HTR-8/SVneo (cell line): ENCODE measurements around the gene CDC42.
A peak's percentile ranks its signal among the peaks of the same experiment; 100 is the strongest.

ENCODE experiments used
- DNase-seq: peaks from one replicate; pipeline ENCODE4 v3.0.0; 2011; ENCODE audit warnings: low spot score, mixed read lengths; ENCODE audit not compliant: insufficient read length
- FAIRE-seq: peaks from 2 replicates; lab custom pipeline; 2011; peaks lifted over from hg19 to GRCh38; lab: Jason Lieb, UNC

CDC42 gene

GRCh38 chr1:22123901-22124404, 71.4 kb downstream of the CDC42 start:
- DNase-seq (no peak), FAIRE-seq (no peak)

- FAIRE-seq: no peak
- DNase-seq: no peak
Measured at GRCh38 chr1:22124592-22125229, 72.2 kb downstream of the CDC42 start.

- DNase-seq (no peak), FAIRE-seq (no peak)
Measured at GRCh38 chr1:22126531-22126930, 74.0 kb downstream of the CDC42 start.

- no peak for FAIRE-seq
- no peak for DNase-seq
Measured at GRCh38 chr1:22127248-22127647, 74.7 kb downstream of the CDC42 start.

- no peak for FAIRE-seq
- DNase-seq: no peak
Measured at GRCh38 chr1:22127731-22128130, 75.2 kb downstream of the CDC42 start.

- FAIRE-seq: no peak
- DNase-seq: no peak
Measured at GRCh38 chr1:22128392-22128791, 75.9 kb downstream of the CDC42 start.

GRCh38 chr1:22129501-22130117, 77.1 kb downstream of the CDC42 start:
- DNase-seq (no peak), FAIRE-seq (no peak)

GRCh38 chr1:22131062-22131461, 78.6 kb downstream of the CDC42 start:
- no peak for DNase-seq
- no peak for FAIRE-seq

GRCh38 chr1:22131875-22132486, 79.5 kb downstream of the CDC42 start:
- FAIRE-seq: no peak
- peak; percentile 61 for DNase-seq

- no peak for FAIRE-seq
- peak; percentile 82 for DNase-seq
Measured at GRCh38 chr1:22132517-22133235, 80.2 kb downstream of the CDC42 start.

- FAIRE-seq: no peak
- DNase-seq: no peak
Measured at GRCh38 chr1:22133247-22133930, 80.9 kb downstream of the CDC42 start.

- no peak for DNase-seq
- FAIRE-seq: no peak
Measured at GRCh38 chr1:22133931-22134324, 81.4 kb downstream of the CDC42 start.

GRCh38 chr1:22137004-22137720, 84.7 kb downstream of the CDC42 start:
- DNase-seq (peak; percentile 30), FAIRE-seq (peak; percentile 48)

GRCh38 chr1:22139066-22139594, 86.6 kb downstream of the CDC42 start:
- FAIRE-seq (no peak), DNase-seq (no peak)

- DNase-seq (no peak), FAIRE-seq (no peak)
Measured at GRCh38 chr1:22139817-22140216, 87.3 kb downstream of the CDC42 start.
